Psoas muscle (tissue), 8 donors: ENCODE measurements around the gene HTT. TPM values are rescaled to one million over a fixed set of nuclear protein-coding genes. Genes with fewer than 3 reads are reported as not detected.

Experiments used
- ATAC-seq, 4 donors: fragments of 200-7000 bp; cut with Tn5 transposase; one replicate each; pipeline ENCODE4 v1.9.1; 2020; ENCODE audit warnings: moderate library complexity in 3 of 4, mild to moderate bottlenecking in 2 of 4
- DNase-seq, 2 donors: peaks; one replicate each; pipeline ENCODE4 v3.0.0-alpha.2; 2020
- H3K27ac ChIP-seq: fragments of 200-600 bp; one replicate; pipeline ENCODE4 v1.8.0; 2022
- H3K27me3 ChIP-seq, 3 donors: fragments of 200-600 bp in 1 of 3; one replicate each; pipeline versions ENCODE4 v1.6.1 to v1.8.0; 2013 to 2022; ENCODE audit warnings: low read length in 2 of 3, mild to moderate bottlenecking in 2 of 3, moderate library complexity in 1 of 3; ENCODE audit not compliant: insufficient read depth in 3 of 3
- H3K36me3 ChIP-seq, 2 donors: fragments of 200-600 bp in 1 of 2; one replicate each; pipeline versions ENCODE4 v1.6.1 to v1.8.0; 2013 to 2022; ENCODE audit warnings: low read depth in 1 of 2, mild to moderate bottlenecking in 1 of 2, moderate library complexity in 1 of 2; ENCODE audit not compliant: insufficient read depth in 1 of 2
- H3K4me1 ChIP-seq: fragments of 200-600 bp; one replicate; pipeline ENCODE4 v1.8.0; 2022
- H3K4me3 ChIP-seq: fragments of 200-600 bp; one replicate; pipeline ENCODE4 v1.8.0; 2022; ENCODE audit warnings: mild to moderate bottlenecking
- H3K9me3 ChIP-seq: fragments of 200-600 bp; one replicate; pipeline ENCODE4 v1.8.0; 2022
- CTCF ChIP-seq: fragments of 200-600 bp; IDR thresholded peaks from one replicate; pipeline ENCODE4 v1.8.0; 2022; ENCODE audit warnings: antibody characterized with exemption
- whole genome bisulfite sequencing, 3 donors: extraction: QIAGEN DNeasy Blood & Tissue Kit; methylation state at CpG; one replicate each; pipeline versions ENCODE4 v1.1.6 to v1.1.7; 2013; 5-methylcytosine and 5-hydroxymethylcytosine counted together
- intact Hi-C, 2 donors: fragments of 100-400 bp; cut with DNase I; formaldehyde crosslinking; loops; one replicate each; pipeline versions ENCODE4 v1.11.0 to v1.14.2; 2022
- polyA plus RNA-seq, 3 donors: library from polyadenylated mRNA; stranded (reverse); fragments of 200-250 nt; gene quantifications; one replicate each; pipeline ENCODE4 v1.2.3, GENCODE V29; 2013
- total RNA-seq, 4 donors: library from RNA; stranded (reverse); fragmentation: NEBNext Ultra II Directional in 2 of 4; extraction: Animal tissue kit (Norgen Biotek cat#: 25700) in 2 of 4; gene quantifications; one replicate each; pipeline versions ENCODE4 v1.2.1 to v1.2.4, GENCODE V29; 2021 to 2023
- donor health status: healthy with polysubstance abuse.
- donor health status: DM: no; HTN: no; CAD: no; lungs with moderate emphysema.
- donor health status: Bipolar disorder and iron deficiency.
- donor health status: healthy.
- donor health status: DM: yes; HTN: yes; CAD: no.
- donor health status: DM: no; HTN: no; CAD: no.
- donor health status: DM: no; HTN: no; CAD: no.
- donor health status: DM: yes; HTN: yes; CAD: no.

The HTT gene
- total and polyA plus RNA-seq, 7 donors: 6.7 to 39.9 (median 29.6) TPM

- no peak for TF ChIP-seq CTCF
- Histone ChIP-seq H3K9me3 (no peaks in the 10 kb centered on the region), H3K4me3 (no peak overlapping the region), H3K27ac (no peak overlapping the region), H3K27me3 (no peaks in the 10 kb centered on the region), H3K36me3 (peaks cover 0 to 45% of the 10 kb centered on the region in 2 donors), H3K4me1 (no peaks in the 10 kb centered on the region)
- intact Hi-C loops: no loop called here
- 57 to 64% (median 58%) methylated on average over 2 of the region's 2 CpGs for WGBS, 3 donors
- DNase-seq (no peak), ATAC-seq (no peak)
Measured at GRCh38 chr4:3098346-3098745, 23.9 kb downstream of the HTT start.

- ATAC-seq (peak; percentile 98 to 100 (median 100)), DNase-seq (peak; percentile 88 to 94)
- Histone ChIP-seq H3K4me3 (no peak overlapping the region), H3K27me3 (no peaks in the 10 kb centered on the region), H3K9me3 (no peaks in the 10 kb centered on the region), H3K36me3 (peaks cover 0 to 61% of the 10 kb centered on the region in 2 donors), H3K27ac (peak overlapping the region; percentile 62), H3K4me1 (peaks cover 16% of the 10 kb centered on the region)
- TF ChIP-seq CTCF: peak; percentile 98
- 7 to 11% (median 8%) methylated on average over 7 of the region's 7 CpGs for WGBS, 3 donors
- intact Hi-C loops: loop anchor here in 1 of 2 donors (2.0 to 10.0 kb wide), 3 partner anchors 30 to 778 kb away; partner anchors contain the start of gene HGFAC
Measured at GRCh38 chr4:3106339-3107186, 32.1 kb downstream of the HTT start.

DNA sequence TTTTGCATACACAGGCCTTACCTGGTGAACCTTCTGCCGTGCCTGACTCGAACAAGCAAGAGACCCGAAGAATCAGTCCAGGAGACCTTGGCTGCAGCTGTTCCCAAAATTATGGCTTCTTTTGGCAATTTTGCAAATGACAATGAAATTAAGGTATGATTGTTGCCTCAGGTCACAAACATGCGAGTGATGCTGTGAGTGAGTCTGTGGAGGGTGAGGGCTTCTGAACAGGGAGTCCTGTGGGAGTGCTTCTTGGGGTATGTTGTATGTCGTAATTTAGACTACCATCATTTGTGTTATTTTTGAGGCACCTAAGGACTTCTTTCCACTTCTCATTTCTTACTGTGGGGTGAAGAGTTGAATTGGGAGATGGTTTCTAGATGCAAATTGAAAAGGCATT lies 32.8 kb downstream of the HTT start:
- 80 to 90% (median 83%) methylated on average over 5 of the region's 5 CpGs for WGBS, 3 donors
- H3K27ac ChIP-seq: peak overlapping the region; percentile 62
- no peak for TF ChIP-seq CTCF
- no peaks in the 10 kb centered on the region for H3K27me3 ChIP-seq
- DNase-seq (no peak), ATAC-seq (peak in 1 of 4 donors; percentile 13)
- intact Hi-C loops: loop anchor here in 1 of 2 donors (2.0 to 10.0 kb wide), 3 partner anchors 30 to 778 kb away; partner anchors contain the start of gene HGFAC
- peaks cover 0 to 61% of the 10 kb centered on the region in 2 donors for H3K36me3 ChIP-seq
- no peak overlapping the region for H3K4me3 ChIP-seq
- no peaks in the 10 kb centered on the region for H3K9me3 ChIP-seq
- H3K4me1 ChIP-seq: peaks cover 22% of the 10 kb centered on the region

DNA sequence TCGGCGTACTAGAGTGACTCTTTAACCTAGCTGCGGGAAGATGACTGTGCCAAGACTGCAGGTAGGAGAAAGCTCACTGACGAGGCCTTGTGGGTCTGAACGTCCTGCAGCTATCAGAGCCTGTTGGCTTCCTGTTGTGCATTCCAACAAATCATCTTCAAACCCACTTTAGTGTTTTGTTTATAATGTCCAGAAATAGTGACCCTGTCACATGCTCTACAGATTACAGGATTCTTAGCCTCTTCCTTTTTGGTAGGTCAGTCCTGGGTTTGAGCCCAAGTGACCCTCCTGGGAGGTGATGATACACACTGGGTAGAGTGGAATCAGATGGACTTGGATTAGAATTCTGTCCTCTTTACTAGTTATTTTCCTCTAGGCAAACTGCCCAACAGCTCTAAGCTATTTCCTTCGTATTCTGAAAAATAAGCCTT lies 33.2 kb downstream of the HTT start:
- WGBS, 3 donors: 65 to 75% (median 65%) methylated on average over 6 of the region's 6 CpGs
- peak overlapping the region; percentile 62 for H3K27ac ChIP-seq
- no peaks in the 10 kb centered on the region for H3K27me3 ChIP-seq
- ATAC-seq (peak in 1 of 4 donors; percentile 41), DNase-seq (peak; percentile 75 to 80)
- no peak overlapping the region for H3K4me3 ChIP-seq
- peaks cover 26% of the 10 kb centered on the region for H3K4me1 ChIP-seq
- peaks cover 0 to 59% of the 10 kb centered on the region in 2 donors for H3K36me3 ChIP-seq
- no peaks in the 10 kb centered on the region for H3K9me3 ChIP-seq
- TF ChIP-seq CTCF: no peak
- intact Hi-C loops: loop anchor here in 1 of 2 donors (2.0 to 10.0 kb wide), 3 partner anchors 29 to 777 kb away; partner anchors contain the start of gene HGFAC
